Thyroid gland (tissue), 4 donors: ENCODE results near the gene WNK2. TPM values are rescaled to one million over a fixed set of nuclear protein-coding genes. Genes with fewer than 3 reads are reported as not detected.

Source experiments
- DNase-seq, 2 donors: peaks; one replicate each; pipeline ENCODE4 v3.0.0-alpha.2; 2019
- H3K27ac ChIP-seq, 3 donors: fragments of 200-600 bp; sonication (generic); 1 replicate in 2 of 3; 2 replicates in 1 of 3; pipeline ENCODE4 v1.5.1; 2016 to 2019; ENCODE audit warnings: mild to moderate bottlenecking in 1 of 3, moderate library complexity in 1 of 3
- H3K27me3 ChIP-seq: fragments of 200-600 bp; sonication (generic); one replicate; pipeline ENCODE4 v1.5.1; 2019
- H3K36me3 ChIP-seq, 2 donors: fragments of 200-600 bp; sonication (generic); one replicate each; pipeline ENCODE4 v1.5.1; 2016 to 2019
- H3K4me1 ChIP-seq, 2 donors: fragments of 200-600 bp; sonication (generic); one replicate each; pipeline ENCODE4 v1.5.1; 2017 to 2019
- H3K4me3 ChIP-seq, 3 donors: fragments of 200-600 bp; sonication (generic); replicated peaks in 1 of 3; 1 replicate in 2 of 3; 2 replicates in 1 of 3; pipeline ENCODE4 v1.5.1; 2016; ENCODE audit warnings: mild to moderate bottlenecking in 1 of 3
- H3K9me3 ChIP-seq: fragments of 200-600 bp; sonication (generic); one replicate; pipeline ENCODE4 v1.5.1; 2017
- CTCF ChIP-seq, 6 experiments: fragments of 200-600 bp in 3 of 6; fragments of 450-650 bp in 3 of 6; sonication (generic) in 3 of 6; IDR thresholded peaks; one replicate each; pipeline ENCODE4 v1.5.1; 2016 to 2019; ENCODE audit warnings: antibody characterized with exemption in 6 of 6, mild to moderate bottlenecking in 2 of 6, inconsistent platforms in 1 of 6, moderate library complexity in 1 of 6
- POLR2A ChIP-seq, 2 donors: fragments of 450-650 bp; IDR thresholded peaks; one replicate each; pipeline ENCODE4 v1.6.1; 2017; ENCODE audit warnings: antibody characterized with exemption in 2 of 2, mild to moderate bottlenecking in 2 of 2, moderate library complexity in 1 of 2
- WGBS, 2 donors: methylation state at CpG; one replicate each; pipeline ENCODE4 v1.1.5; 2017; 5-methylcytosine and 5-hydroxymethylcytosine counted together
- intact Hi-C: fragments of 100-400 bp; cut with DNase I; formaldehyde crosslinking; loops from one replicate; pipeline ENCODE4 v1.15.1; 2023
- total RNA-seq, 4 donors: library from RNA; depleted of rRNA; stranded (reverse); fragments of >200 nt; gene quantifications; one replicate each; pipeline ENCODE4 v1.2.3, GENCODE V29; 2016

Gene WNK2
- total RNA-seq, 4 donors from 2014 or later, result 0.94 to 8.5 (median 8.1) TPM

- H3K36me3 ChIP-seq, result no peaks in the 10 kb centered on the region
- no peaks in the 10 kb centered on the region for H3K9me3 ChIP-seq
- intact Hi-C loops, result no loop called here
- WGBS, 2 donors, result 90% methylated on average over 8 to 9 of the region's 9 CpGs
- H3K27me3 ChIP-seq, result no peaks in the 10 kb centered on the region
- no peak overlapping the region for H3K27ac ChIP-seq
- TF ChIP-seq POLR2A (IDR thresholded peaks at IDR 0.05) (no peak), CTCF (IDR thresholded peaks at IDR 0.05) (no peak)
- no peak for DNase-seq
- no peak overlapping the region for H3K4me3 ChIP-seq
- H3K4me1 ChIP-seq, result no peaks in the 10 kb centered on the region
These were observed 12.4 kb downstream of the WNK2 start for GRCh38 chr9:93196096-93197055.

DNA sequence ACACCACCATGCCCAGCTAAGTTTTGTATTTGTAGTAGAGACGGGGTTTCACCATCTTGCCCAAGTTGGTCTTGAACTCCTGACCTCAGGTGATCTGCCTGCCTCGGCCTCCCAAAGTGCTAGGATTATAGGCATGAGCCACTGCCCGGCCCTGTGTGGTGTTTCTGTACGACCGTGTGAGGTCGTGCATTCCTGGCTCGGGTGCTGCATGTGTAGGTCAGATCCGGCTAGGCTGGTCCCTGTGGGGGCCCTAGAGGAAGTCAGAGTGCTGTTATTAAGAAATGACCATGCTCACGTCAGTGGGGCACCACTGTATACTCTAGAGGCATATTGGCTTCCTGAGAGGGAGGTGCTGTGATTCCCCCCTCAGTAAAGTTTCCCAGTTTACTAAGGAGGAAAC lies 13.7 kb downstream of the WNK2 start:
- 70 to 89% methylated on average over 9 of the region's 9 CpGs for WGBS, 2 donors
- TF ChIP-seq CTCF (IDR thresholded peaks at IDR 0.05) (no peak), POLR2A (IDR thresholded peaks at IDR 0.05) (no peak)
- H3K27ac ChIP-seq, result no peak overlapping the region

DNA sequence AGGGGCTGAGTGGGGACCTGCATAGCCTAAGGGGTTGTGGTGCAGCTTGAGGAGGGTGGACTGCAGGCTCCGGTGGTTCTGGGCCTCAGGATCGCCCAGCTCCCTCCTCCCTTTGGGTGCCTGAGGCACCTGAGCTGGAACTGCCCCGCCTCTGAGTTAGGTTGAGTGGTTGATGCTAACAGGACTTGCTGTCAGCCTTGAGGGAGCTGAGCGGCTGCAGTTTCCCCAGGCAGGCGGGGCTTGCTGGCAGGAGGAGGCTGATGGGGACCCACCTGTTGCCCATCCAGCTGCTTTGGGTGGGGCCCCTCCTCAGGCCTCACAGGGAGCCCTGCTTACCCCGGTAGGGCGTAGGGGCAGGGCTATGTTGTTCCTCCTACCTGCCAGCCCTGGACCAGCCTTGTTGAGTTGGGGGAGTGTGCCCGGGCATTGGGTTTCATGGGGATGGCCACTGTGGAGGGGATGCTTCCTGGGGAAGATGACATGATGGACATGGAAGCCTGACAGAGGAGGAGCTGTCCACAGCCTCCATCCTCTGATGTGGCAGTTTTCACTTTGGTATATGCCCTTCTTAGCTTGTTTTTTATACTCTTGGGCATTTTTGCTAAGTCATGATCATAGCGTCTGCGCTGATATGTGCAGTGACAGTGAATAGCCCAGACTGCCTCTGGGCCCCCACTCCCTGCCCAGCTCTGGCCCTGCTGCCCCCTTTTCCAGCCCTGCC lies 14.3 kb downstream of the WNK2 start:
- H3K4me1 ChIP-seq, result no peaks in the 10 kb centered on the region
- 71 to 90% methylated on average over 3 to 10 of the region's 10 CpGs for WGBS, 2 donors
- TF ChIP-seq CTCF (IDR thresholded peaks at IDR 0.05) (no peak), POLR2A (IDR thresholded peaks at IDR 0.05) (no peak)
- no peaks in the 10 kb centered on the region for H3K9me3 ChIP-seq
- DNase-seq, result no peak
- intact Hi-C loops, result no loop called here
- no peaks in the 10 kb centered on the region for H3K27me3 ChIP-seq
- H3K27ac ChIP-seq, result no peak overlapping the region
- H3K36me3 ChIP-seq, result no peaks in the 10 kb centered on the region
- H3K4me3 ChIP-seq, result no peak overlapping the region

More for the DNA sequence above, 13.7 kb downstream of the WNK2 start:
- Histone ChIP-seq H3K4me1 (no peaks in the 10 kb centered on the region), H3K9me3 (no peaks in the 10 kb centered on the region), H3K4me3 (no peak overlapping the region), H3K27me3 (no peaks in the 10 kb centered on the region), H3K36me3 (no peaks in the 10 kb centered on the region)
- DNase-seq, result no peak
- intact Hi-C loops, result no loop called here

- Histone ChIP-seq H3K4me1 (no peaks in the 10 kb centered on the region), H3K4me3 (no peak overlapping the region), H3K27me3 (no peaks in the 10 kb centered on the region), H3K27ac (no peak overlapping the region), H3K9me3 (no peaks in the 10 kb centered on the region), H3K36me3 (no peaks in the 10 kb centered on the region)
- intact Hi-C loops, result no loop called here
- 88 to 96% methylated on average over 14 of the region's 16 CpGs for WGBS, 2 donors
- no peak for DNase-seq
- no peak for TF ChIP-seq CTCF (IDR thresholded peaks at IDR 0.05)
- no peak for TF ChIP-seq POLR2A (IDR thresholded peaks at IDR 0.05)
These were observed 15.1 kb downstream of the WNK2 start for GRCh38 chr9:93198838-93199625.
